ENCODE measurements around the gene MYRF.

Gene MYRF

DNA sequence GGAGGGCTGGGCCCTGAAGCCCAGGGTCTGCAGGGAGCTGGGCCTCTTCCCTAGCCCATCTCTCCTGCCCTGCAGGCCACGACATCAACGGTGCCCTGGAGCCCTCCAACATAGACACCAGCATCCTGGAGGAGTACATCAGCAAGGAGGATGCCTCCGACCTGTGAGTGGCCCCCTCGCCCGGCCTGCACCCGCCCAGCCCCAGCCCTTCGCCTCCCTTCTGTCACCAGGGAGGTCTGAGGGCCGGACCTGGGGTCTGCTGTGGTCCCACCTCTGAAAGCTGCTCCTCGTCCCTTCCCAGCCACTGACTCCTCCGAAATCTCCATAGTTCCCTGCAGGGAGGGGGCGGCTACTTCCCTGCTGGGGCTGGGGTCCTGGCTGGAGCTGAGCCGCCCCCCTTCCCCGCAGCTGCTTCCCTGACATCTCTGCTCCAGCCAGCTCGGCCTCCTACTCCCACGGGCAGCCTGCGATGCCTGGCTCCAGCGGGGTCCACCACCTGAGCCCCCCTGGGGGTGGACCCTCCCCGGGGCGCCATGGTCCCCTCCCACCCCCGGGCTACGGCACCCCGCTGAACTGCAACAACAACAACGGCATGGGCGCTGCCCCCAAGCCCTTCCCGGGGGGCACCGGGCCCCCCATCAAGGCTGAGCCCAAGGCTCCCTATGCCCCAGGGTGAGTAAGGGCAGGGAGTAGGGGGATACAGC, 13.3 kb downstream of the MYRF start:
- H4K20me1 ChIP-seq, result no peaks in the 10 kb centered on the region
- H3K4me1 ChIP-seq, result peaks cover 19% of the 10 kb centered on the region
- no peak overlapping the region for H3K9ac ChIP-seq
- no peak overlapping the region for H3K4me2 ChIP-seq
- H3K36me3 ChIP-seq, result no peaks in the 10 kb centered on the region
- H3K27ac ChIP-seq, result no peak overlapping the region
- TF ChIP-seq Cebpa-rat (IDR thresholded peaks at IDR 0.05), result no peak
- H3K4me3 ChIP-seq, result no peak overlapping the region
- H3K9me3 ChIP-seq, result no peaks in the 10 kb centered on the region
- H3K27me3 ChIP-seq, result no peaks in the 10 kb centered on the region

DNA sequence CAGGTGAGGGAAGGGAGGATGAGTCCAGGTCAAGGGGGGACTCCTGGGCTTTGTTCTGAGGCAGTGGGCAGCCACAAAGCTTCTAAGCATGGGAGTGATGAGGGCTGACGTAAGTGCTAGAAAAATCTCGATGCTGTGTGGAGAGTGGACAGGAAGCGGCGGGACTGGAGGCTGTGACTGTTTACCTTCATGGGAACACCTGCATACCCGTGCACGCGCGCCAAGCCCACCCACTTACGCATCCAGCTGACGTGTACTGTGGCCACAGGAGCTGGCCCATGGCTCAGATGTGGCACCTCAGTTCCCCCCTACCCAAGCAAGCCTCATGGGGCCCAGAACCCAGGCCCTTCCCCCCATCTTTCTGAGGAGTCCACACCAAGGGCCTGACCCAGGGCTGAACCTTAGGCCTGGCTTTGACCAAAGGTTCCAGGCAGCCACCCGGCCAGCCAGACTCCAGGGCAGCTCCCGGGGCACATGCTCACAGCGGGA, 14.0 kb downstream of the MYRF start:
- no peaks in the 10 kb centered on the region for H4K20me1 ChIP-seq
- H3K4me1 ChIP-seq, result peaks cover 19% of the 10 kb centered on the region
- no peak for TF ChIP-seq Cebpa-rat (IDR thresholded peaks at IDR 0.05)
- no peak overlapping the region for H3K4me2 ChIP-seq
- no peaks in the 10 kb centered on the region for H3K27me3 ChIP-seq
- H3K9ac ChIP-seq, result no peak overlapping the region
- H3K27ac ChIP-seq, result no peak overlapping the region
- H3K36me3 ChIP-seq, result no peaks in the 10 kb centered on the region
- no peak overlapping the region for H3K4me3 ChIP-seq
- H3K9me3 ChIP-seq, result no peaks in the 10 kb centered on the region

GRCh38 chr11:61768376-61769076, 16.1 kb downstream of the MYRF start:
- Histone ChIP-seq H3K4me1 (peaks cover 25% of the 10 kb centered on the region), H4K20me1 (no peaks in the 10 kb centered on the region), H3K4me2 (peak overlapping the region; percentile 63), H3K27me3 (no peaks in the 10 kb centered on the region), H3K9ac (0 out of 2 replicates have a peak overlapping the region, but pooled peaks have one; percentile 41), H3K4me3 (no peak overlapping the region), H3K9me3 (no peaks in the 10 kb centered on the region), H3K36me3 (no peaks in the 10 kb centered on the region), H3K27ac (peak overlapping the region; percentile 62)
- TF ChIP-seq Cebpa-rat (IDR thresholded peaks at IDR 0.05), result no peak

GRCh38 chr11:61769169-61769920, 16.9 kb downstream of the MYRF start:
- peaks cover 29% of the 10 kb centered on the region for H3K4me1 ChIP-seq

GRCh38 chr11:61769946-61770683, 17.7 kb downstream of the MYRF start:
- Histone ChIP-seq H4K20me1 (no peaks in the 10 kb centered on the region), H3K27ac (no peak overlapping the region), H3K9me3 (no peaks in the 10 kb centered on the region), H3K9ac (no peak overlapping the region), H3K4me2 (no peak overlapping the region), H3K4me1 (peaks cover 36% of the 10 kb centered on the region), H3K27me3 (no peaks in the 10 kb centered on the region), H3K4me3 (no peak overlapping the region), H3K36me3 (no peaks in the 10 kb centered on the region)
- no peak for TF ChIP-seq Cebpa-rat (IDR thresholded peaks at IDR 0.05)

More at GRCh38 chr11:61769169-61769920, 16.9 kb downstream of the MYRF start:
- no peak for TF ChIP-seq Cebpa-rat (IDR thresholded peaks at IDR 0.05)
- no peaks in the 10 kb centered on the region for H3K9me3 ChIP-seq
- peak overlapping the region; percentile 63 for H3K4me2 ChIP-seq
- H3K36me3 ChIP-seq, result no peaks in the 10 kb centered on the region
- 0 out of 2 replicates have a peak overlapping the region, but pooled peaks have one; percentile 41 for H3K9ac ChIP-seq
- no peaks in the 10 kb centered on the region for H3K27me3 ChIP-seq
- H4K20me1 ChIP-seq, result no peaks in the 10 kb centered on the region
- peak overlapping the region; percentile 62 for H3K27ac ChIP-seq
- H3K4me3 ChIP-seq, result no peak overlapping the region

DNA sequence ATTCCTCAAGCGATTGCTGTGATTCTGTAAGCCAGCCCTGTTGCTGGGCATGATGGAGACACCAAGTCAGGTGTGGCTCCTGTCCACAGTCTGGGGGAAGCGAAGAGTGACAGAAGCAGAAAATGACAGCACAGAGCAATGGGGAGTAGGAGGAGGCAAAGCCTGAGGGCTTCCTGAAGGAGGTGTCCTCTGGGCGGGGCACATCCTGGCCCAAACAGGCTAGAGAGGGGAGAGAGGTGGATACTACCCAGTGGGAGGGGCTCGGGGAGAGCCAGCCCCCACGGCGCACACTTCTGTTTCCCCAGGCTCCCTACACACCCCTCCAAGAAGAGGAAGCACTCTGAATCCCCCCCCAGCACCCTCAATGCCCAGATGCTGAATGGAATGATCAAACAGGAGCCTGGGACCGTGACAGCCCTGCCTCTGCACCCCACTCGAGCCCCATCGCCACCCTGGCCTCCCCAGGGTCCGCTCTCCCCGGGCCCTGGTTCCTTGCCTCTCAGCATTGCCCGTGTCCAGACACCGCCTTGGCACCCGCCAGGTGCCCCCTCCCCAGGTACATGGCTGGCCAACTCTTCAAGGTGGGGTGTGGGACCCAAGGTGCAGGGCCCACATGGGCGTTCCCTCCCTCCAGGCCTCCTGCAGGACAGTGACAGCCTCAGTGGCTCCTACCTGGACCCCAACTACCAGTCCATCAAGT, 18.9 kb downstream of the MYRF start:
- H4K20me1 ChIP-seq, result no peaks in the 10 kb centered on the region
- no peak overlapping the region for H3K4me2 ChIP-seq
- no peak overlapping the region for H3K27ac ChIP-seq
- H3K27me3 ChIP-seq, result no peaks in the 10 kb centered on the region
- H3K4me1 ChIP-seq, result peaks cover 42% of the 10 kb centered on the region
- H3K9me3 ChIP-seq, result no peaks in the 10 kb centered on the region
- no peaks in the 10 kb centered on the region for H3K36me3 ChIP-seq
- no peak overlapping the region for H3K4me3 ChIP-seq
- no peak for TF ChIP-seq Cebpa-rat (IDR thresholded peaks at IDR 0.05)
- no peak overlapping the region for H3K9ac ChIP-seq

GRCh38 chr11:61771985-61772455, 19.6 kb downstream of the MYRF start:
- Histone ChIP-seq H3K9ac (no peak overlapping the region), H3K9me3 (no peaks in the 10 kb centered on the region), H3K36me3 (no peaks in the 10 kb centered on the region), H3K4me1 (peaks cover 46% of the 10 kb centered on the region), H3K4me2 (peak overlapping the region; percentile 51; the same call in 1 of the 2 replicates), H3K27me3 (no peaks in the 10 kb centered on the region), H3K27ac (peak overlapping the region; percentile 20; the same call in 1 of the 2 replicates), H3K4me3 (no peak overlapping the region), H4K20me1 (no peaks in the 10 kb centered on the region)
- no peak for TF ChIP-seq Cebpa-rat (IDR thresholded peaks at IDR 0.05)

- no peaks in the 10 kb centered on the region for H3K27me3 ChIP-seq
- H3K9me3 ChIP-seq, result no peaks in the 10 kb centered on the region
- no peaks in the 10 kb centered on the region for H4K20me1 ChIP-seq
- H3K4me1 ChIP-seq, result peaks cover 51% of the 10 kb centered on the region
- H3K4me2 ChIP-seq, result no peak overlapping the region
- no peak for TF ChIP-seq Cebpa-rat (IDR thresholded peaks at IDR 0.05)
- no peak overlapping the region for H3K9ac ChIP-seq
- no peaks in the 10 kb centered on the region for H3K36me3 ChIP-seq
- no peak overlapping the region for H3K4me3 ChIP-seq
- H3K27ac ChIP-seq, result no peak overlapping the region
These were observed 20.9 kb downstream of the MYRF start for GRCh38 chr11:61773356-61773755.

GRCh38 chr11:61773809-61774208, 21.4 kb downstream of the MYRF start:
- Histone ChIP-seq H3K9me3 (no peaks in the 10 kb centered on the region), H3K27me3 (no peaks in the 10 kb centered on the region), H3K36me3 (no peaks in the 10 kb centered on the region), H3K4me2 (no peak overlapping the region), H4K20me1 (no peaks in the 10 kb centered on the region), H3K4me1 (peaks cover 47% of the 10 kb centered on the region), H3K4me3 (no peak overlapping the region), H3K27ac (no peak overlapping the region), H3K9ac (no peak overlapping the region)
- TF ChIP-seq Cebpa-rat (IDR thresholded peaks at IDR 0.05), result no peak
